Neural cell (in vitro differentiated cells): ENCODE data around the gene ABHD4.

Source experiments
- CTCF ChIP-seq: fragments of 450-650 bp; IDR thresholded peaks from 2 replicates; pipeline ENCODE4 v1.5.1; 2014; ENCODE audit warnings: antibody characterized with exemption, mild to moderate bottlenecking, moderate library complexity; ENCODE audit not compliant: poor library complexity, severe bottlenecking
- EP300 ChIP-seq: fragments of 450-650 bp; conservative IDR thresholded peaks from 2 replicates; pipeline ENCODE4 v1.6.1; 2014; ENCODE audit warnings: antibody characterized with exemption, mild to moderate bottlenecking, moderate library complexity; ENCODE audit not compliant: poor library complexity, severe bottlenecking
- EZH2 ChIP-seq: fragments of 200-600, 300-800 bp; shearing (Covaris generic), sonication (generic); IDR thresholded peaks from 2 replicates; pipeline ENCODE4 v1.6.1; 2014; ENCODE audit warnings: antibody characterized with exemption, low read length, borderline replicate concordance, mild to moderate bottlenecking; ENCODE audit not compliant: insufficient read depth, poor library complexity, severe bottlenecking
- POLR2AphosphoS5 ChIP-seq: IDR thresholded peaks from 2 replicates; pipeline ENCODE4 v1.6.1; 2012
- RAD21 ChIP-seq: fragments of 450-650 bp; conservative IDR thresholded peaks from 2 replicates; pipeline ENCODE4 v1.6.1; 2014; ENCODE audit warnings: antibody characterized with exemption, mild to moderate bottlenecking, moderate library complexity
- REST ChIP-seq: IDR thresholded peaks from 2 replicates; pipeline ENCODE4 v1.6.1; 2012; ENCODE audit warnings: borderline replicate concordance
- SMC3 ChIP-seq: fragments of 450-650 bp; conservative IDR thresholded peaks from 2 replicates; pipeline ENCODE4 v1.6.1; 2014; ENCODE audit warnings: antibody characterized with exemption, mild to moderate bottlenecking, moderate library complexity; ENCODE audit not compliant: poor library complexity

GRCh38 chr14:22549981-22550673, 48.0 kb upstream of the ABHD4 start:
- TF ChIP-seq EP300 (no peak), CTCF (no peak), POLR2AphosphoS5 (no peak), REST (no peak), EZH2 (no peak), SMC3 (no peak), RAD21 (no peak)
